Nephron progenitor cell (in vitro differentiated cells): ENCODE results near the gene TMEM225B.
"Not testable (repeated sequence)": the region's sequence is repeated elsewhere in the genome, so short reads cannot be mapped to it uniquely, and the experiment has no call there.

Experiments
- DNase-seq: peaks from one replicate; pipeline ENCODE4 v3.0.0; 2021
- H3K27ac Mint-ChIP-seq: 2 replicates; pipeline ENCODE4 v1.8.0; 2021; ENCODE audit warnings: mild to moderate bottlenecking, moderate library complexity, mixed read lengths
- H3K27me3 Mint-ChIP-seq: 2 replicates; pipeline ENCODE4 v1.8.0; 2021; ENCODE audit warnings: mild to moderate bottlenecking, low read depth, mixed read lengths; ENCODE audit not compliant: poor library complexity
- H3K36me3 Mint-ChIP-seq: 2 replicates; pipeline ENCODE4 v1.8.0; 2021; ENCODE audit warnings: low read depth, mixed read lengths
- H3K4me1 Mint-ChIP-seq: 2 replicates; pipeline ENCODE4 v1.8.0; 2021; ENCODE audit warnings: mixed read lengths
- H3K4me3 Mint-ChIP-seq: 2 replicates; pipeline ENCODE4 v1.8.0; 2021; ENCODE audit warnings: mild to moderate bottlenecking, moderate library complexity, mixed read lengths
- H3K9me3 Mint-ChIP-seq: 2 replicates; pipeline ENCODE4 v1.8.0; 2021; ENCODE audit warnings: mild to moderate bottlenecking, moderate library complexity, mixed read lengths
- TF ChIP-seq, protein P1 (sequence below): fragments of 200-600 bp; sonication (generic); IDR thresholded peaks from 2 replicates; pipeline ENCODE4 v1.5.0; 2021; ENCODE audit warnings: antibody characterized with exemption

The TMEM225B gene

DNA sequence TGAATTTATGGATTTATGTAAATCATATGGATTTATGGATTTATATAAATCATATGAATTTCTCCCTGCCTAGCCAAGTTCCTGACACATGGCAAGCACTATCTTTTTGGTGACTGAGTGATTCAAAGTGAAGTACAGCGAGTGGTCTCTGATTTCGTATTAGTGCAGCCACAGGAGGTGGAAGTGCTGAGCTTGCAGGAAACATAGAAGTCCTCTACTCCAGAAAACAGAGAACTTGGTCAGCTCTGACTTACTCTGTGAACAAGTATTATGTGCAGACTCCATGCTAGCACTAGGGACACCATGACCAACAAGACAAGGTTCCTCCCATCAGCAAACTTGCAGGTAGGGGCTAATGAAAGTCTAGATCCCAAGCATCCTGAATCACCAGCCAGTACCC lies 53.2 kb downstream of the TMEM225B start:
- H3K4me1 Mint-ChIP-seq = no peaks in the 10 kb centered on the region
- H3K4me3 Mint-ChIP-seq = no peak overlapping the region
- H3K27ac Mint-ChIP-seq = no peak overlapping the region
- peaks cover 24% of the 10 kb centered on the region for H3K36me3 Mint-ChIP-seq
- peaks cover 19% of the 10 kb centered on the region for H3K9me3 Mint-ChIP-seq
- peaks cover 2% of the 10 kb centered on the region for H3K27me3 Mint-ChIP-seq
- DNase-seq = no peak
- TF ChIP-seq, protein P1, sequence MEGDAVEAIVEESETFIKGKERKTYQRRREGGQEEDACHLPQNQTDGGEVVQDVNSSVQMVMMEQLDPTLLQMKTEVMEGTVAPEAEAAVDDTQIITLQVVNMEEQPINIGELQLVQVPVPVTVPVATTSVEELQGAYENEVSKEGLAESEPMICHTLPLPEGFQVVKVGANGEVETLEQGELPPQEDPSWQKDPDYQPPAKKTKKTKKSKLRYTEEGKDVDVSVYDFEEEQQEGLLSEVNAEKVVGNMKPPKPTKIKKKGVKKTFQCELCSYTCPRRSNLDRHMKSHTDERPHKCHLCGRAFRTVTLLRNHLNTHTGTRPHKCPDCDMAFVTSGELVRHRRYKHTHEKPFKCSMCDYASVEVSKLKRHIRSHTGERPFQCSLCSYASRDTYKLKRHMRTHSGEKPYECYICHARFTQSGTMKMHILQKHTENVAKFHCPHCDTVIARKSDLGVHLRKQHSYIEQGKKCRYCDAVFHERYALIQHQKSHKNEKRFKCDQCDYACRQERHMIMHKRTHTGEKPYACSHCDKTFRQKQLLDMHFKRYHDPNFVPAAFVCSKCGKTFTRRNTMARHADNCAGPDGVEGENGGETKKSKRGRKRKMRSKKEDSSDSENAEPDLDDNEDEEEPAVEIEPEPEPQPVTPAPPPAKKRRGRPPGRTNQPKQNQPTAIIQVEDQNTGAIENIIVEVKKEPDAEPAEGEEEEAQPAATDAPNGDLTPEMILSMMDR = no peak

DNA sequence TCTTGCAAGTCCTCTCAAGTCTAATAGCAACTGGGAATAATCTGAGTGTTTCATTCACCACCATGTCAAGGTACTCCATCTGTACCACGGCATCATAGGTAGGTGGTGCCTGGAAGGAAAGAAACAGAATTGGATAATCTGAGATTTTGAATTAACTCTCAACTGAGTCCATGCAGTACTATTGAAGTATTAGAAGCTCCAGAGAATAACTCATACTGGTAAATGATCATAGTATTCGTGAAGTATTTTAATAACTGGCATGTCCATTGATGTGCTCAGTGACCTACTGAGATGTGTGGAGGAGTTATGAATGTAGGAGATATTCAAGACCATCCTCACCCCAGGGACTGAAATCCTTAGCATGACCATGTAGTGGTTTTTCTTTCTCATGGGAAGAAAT lies 54.6 kb downstream of the TMEM225B start:
- Mint-ChIP-seq H3K9me3 (peaks cover 23% of the 10 kb centered on the region), H3K27ac (no peak overlapping the region), H3K36me3 (peaks cover 20% of the 10 kb centered on the region), H3K4me1 (no peaks in the 10 kb centered on the region), H3K27me3 (no peaks in the 10 kb centered on the region), H3K4me3 (no peak overlapping the region)
- DNase-seq = no peak
- TF ChIP-seq, protein P1 = no peak

DNA sequence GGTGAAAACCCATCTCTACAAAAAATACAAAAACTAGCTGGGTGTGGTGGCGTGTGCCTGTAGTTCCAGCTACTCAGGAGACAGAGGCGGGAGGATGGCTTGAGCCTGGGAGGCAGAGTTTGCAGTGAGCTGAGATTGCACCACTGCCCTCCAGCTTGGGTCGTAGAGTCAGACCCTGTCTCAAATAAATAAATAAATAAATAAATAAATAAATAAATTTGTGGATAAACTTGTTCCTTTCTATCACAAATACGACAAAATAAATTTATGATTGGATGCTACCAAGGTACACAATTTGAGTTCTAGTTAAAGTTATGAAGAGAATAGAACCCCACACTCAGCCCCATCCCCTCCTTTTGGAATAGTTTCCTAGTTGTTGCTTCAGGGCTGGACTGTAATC lies 55.2 kb downstream of the TMEM225B start:
- H3K9me3 Mint-ChIP-seq = peaks cover 29% of the 10 kb centered on the region
- not testable (repeated sequence) for H3K4me1 Mint-ChIP-seq, H3K4me3 Mint-ChIP-seq, H3K27ac Mint-ChIP-seq, DNase-seq, H3K27me3 Mint-ChIP-seq
- peaks cover 24% of the 10 kb centered on the region for H3K36me3 Mint-ChIP-seq

DNA sequence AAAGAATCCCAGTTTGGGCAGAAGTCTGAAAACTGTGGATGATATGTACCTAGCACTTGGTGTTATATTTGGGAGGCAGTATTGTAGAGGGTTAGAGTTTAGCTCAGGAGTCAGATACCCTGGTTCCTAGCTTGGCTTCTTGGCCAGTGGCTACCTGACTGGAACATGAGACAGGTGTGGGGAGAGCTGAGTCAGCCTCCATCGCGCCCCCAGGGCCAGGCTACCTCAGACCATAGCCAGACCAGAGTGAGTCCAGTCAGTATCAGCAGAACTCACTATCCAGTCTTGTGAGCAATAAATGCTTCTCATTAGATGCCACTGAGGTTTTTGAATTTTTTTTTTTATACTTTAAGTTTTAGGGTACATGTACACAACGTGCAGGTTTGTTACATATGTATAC lies 55.7 kb downstream of the TMEM225B start:
- Mint-ChIP-seq H3K4me1 (no peaks in the 10 kb centered on the region), H3K9me3 (peaks cover 34% of the 10 kb centered on the region), H3K36me3 (peaks cover 28% of the 10 kb centered on the region), H3K27ac (no peak overlapping the region), H3K27me3 (no peaks in the 10 kb centered on the region), H3K4me3 (no peak overlapping the region)
- DNase-seq = no peak
- TF ChIP-seq, protein P1 = no peak

DNA sequence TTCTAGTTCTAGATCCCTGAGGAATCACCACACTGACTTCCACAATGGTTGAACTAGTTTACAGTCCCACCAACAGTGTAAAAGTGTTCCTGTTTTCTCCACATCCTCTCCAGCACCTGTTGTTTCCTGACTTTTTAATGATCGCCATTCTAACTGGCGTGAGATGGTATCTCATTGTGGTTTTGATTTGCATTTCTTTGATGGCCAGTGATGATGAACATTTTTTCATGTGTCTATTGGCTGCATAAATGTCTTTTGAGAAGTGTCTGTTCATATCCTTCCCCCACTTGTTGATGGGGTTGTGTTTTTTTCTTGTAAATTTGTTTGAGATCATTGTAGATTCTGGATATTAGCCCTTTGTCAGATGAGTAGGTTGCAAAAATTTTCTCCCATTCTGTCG lies 56.6 kb downstream of the TMEM225B start:
- H3K4me1 Mint-ChIP-seq, H3K4me3 Mint-ChIP-seq, DNase-seq, H3K27me3 Mint-ChIP-seq, H3K27ac Mint-ChIP-seq: not testable (repeated sequence)
- Mint-ChIP-seq H3K9me3 (peaks cover 40% of the 10 kb centered on the region), H3K36me3 (peaks cover 33% of the 10 kb centered on the region)

DNA sequence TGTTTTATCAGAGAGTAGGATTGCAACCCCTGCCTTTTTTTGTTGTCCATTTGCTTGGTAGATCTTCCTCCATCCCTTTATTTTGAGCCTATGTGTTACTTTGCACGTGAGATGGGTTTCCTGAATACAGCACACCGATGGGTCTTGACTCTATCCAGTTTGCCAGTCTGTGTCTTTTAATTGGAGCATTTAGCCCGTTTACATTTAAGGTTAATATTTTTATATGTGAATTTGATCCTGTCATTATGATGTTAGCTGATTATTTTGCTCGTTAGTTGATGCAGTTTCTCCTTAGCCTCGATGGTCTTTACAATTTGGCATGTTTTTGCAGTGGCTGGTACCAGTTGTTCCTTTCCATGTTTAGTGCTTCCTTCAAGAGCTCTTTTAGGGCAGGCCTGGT lies 59.8 kb downstream of the TMEM225B start:
- Mint-ChIP-seq H3K36me3 (peaks cover 45% of the 10 kb centered on the region), H3K9me3 (peaks cover 50% of the 10 kb centered on the region)
- not testable (repeated sequence) for H3K4me1 Mint-ChIP-seq, H3K27ac Mint-ChIP-seq, H3K27me3 Mint-ChIP-seq, DNase-seq, H3K4me3 Mint-ChIP-seq
